Measurements from ENCODE around the gene NRM.

GRCh38 chr6:30722280-30723112, 31.7 kb upstream of the NRM start:
- TF ChIP-seq CTCF (IDR thresholded peaks at IDR 0.05; ENCODE audit: poor library complexity, severe bottlenecking) (peak; percentile 93), MXI1 (conservative IDR thresholded peaks at IDR 0.05; ENCODE audit: poor library complexity, severe bottlenecking) (peak; percentile 47)
